ENCODE measurements around the gene PALM2AKAP2.

The PALM2AKAP2 gene

GRCh38 chr9:109755040-109755439, 25.0 kb upstream of the PALM2AKAP2 start:
- no peak for DNase-seq (ENCODE audit: low spot score)
- TF ChIP-seq, protein P1, sequence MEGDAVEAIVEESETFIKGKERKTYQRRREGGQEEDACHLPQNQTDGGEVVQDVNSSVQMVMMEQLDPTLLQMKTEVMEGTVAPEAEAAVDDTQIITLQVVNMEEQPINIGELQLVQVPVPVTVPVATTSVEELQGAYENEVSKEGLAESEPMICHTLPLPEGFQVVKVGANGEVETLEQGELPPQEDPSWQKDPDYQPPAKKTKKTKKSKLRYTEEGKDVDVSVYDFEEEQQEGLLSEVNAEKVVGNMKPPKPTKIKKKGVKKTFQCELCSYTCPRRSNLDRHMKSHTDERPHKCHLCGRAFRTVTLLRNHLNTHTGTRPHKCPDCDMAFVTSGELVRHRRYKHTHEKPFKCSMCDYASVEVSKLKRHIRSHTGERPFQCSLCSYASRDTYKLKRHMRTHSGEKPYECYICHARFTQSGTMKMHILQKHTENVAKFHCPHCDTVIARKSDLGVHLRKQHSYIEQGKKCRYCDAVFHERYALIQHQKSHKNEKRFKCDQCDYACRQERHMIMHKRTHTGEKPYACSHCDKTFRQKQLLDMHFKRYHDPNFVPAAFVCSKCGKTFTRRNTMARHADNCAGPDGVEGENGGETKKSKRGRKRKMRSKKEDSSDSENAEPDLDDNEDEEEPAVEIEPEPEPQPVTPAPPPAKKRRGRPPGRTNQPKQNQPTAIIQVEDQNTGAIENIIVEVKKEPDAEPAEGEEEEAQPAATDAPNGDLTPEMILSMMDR (IDR thresholded peaks at IDR 0.05; ENCODE audit: borderline replicate concordance, control extremely low read depth, extremely low read depth, insufficient read depth, missing control alignments), result no peak
- in situ Hi-C loops (cut with MboI; ENCODE audit: low sequenced_read_pairs, unreplicated experiment), result no loop called here

GRCh38 chr9:109759589-109759988, 20.4 kb upstream of the PALM2AKAP2 start:
- DNase-seq (ENCODE audit: low spot score), result no peak
- in situ Hi-C loops (cut with MboI; ENCODE audit: low sequenced_read_pairs, unreplicated experiment), result no loop called here

GRCh38 chr9:109765278-109765677, 14.7 kb upstream of the PALM2AKAP2 start:
- in situ Hi-C loops (cut with MboI; ENCODE audit: low sequenced_read_pairs, unreplicated experiment), result no loop called here
- TF ChIP-seq, protein P1 (IDR thresholded peaks at IDR 0.05; ENCODE audit: borderline replicate concordance, control extremely low read depth, extremely low read depth, insufficient read depth, missing control alignments), result no peak
- DNase-seq (ENCODE audit: low spot score), result no peak

More at GRCh38 chr9:109759589-109759988, 20.4 kb upstream of the PALM2AKAP2 start:
- TF ChIP-seq, protein P1 (IDR thresholded peaks at IDR 0.05; ENCODE audit: borderline replicate concordance, control extremely low read depth, extremely low read depth, insufficient read depth, missing control alignments), result no peak

DNA sequence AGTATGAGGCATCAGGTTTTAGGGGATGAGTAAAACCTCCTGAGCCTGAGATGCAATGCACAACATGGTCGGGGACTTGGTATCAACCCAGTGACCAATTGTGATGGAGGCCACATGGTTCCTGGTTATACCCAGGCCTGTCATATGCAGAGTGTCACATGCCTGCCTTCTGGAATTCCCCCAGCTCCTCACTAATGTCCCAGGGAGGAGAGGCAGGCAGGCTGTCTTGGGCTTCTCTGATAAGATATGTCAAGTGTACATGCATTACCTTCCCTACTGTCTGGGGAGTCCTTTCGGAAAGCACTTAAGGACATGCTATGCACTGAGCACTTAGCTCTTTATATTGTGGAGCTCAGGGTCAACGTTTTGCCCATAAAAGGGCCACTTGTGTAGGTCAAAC, 14.2 kb upstream of the PALM2AKAP2 start:
- TF ChIP-seq, protein P1 (IDR thresholded peaks at IDR 0.05; ENCODE audit: borderline replicate concordance, control extremely low read depth, extremely low read depth, insufficient read depth, missing control alignments), result no peak
- no peak for DNase-seq (ENCODE audit: low spot score)
- in situ Hi-C loops (cut with MboI; ENCODE audit: low sequenced_read_pairs, unreplicated experiment), result no loop called here

GRCh38 chr9:109766351-109766750, 13.6 kb upstream of the PALM2AKAP2 start:
- TF ChIP-seq, protein P1 (IDR thresholded peaks at IDR 0.05; ENCODE audit: borderline replicate concordance, control extremely low read depth, extremely low read depth, insufficient read depth, missing control alignments), result no peak
- no peak for DNase-seq (ENCODE audit: low spot score)
- in situ Hi-C loops (cut with MboI; ENCODE audit: low sequenced_read_pairs, unreplicated experiment), result no loop called here

GRCh38 chr9:109767404-109767803, 12.6 kb upstream of the PALM2AKAP2 start:
- in situ Hi-C loops (cut with MboI; ENCODE audit: low sequenced_read_pairs, unreplicated experiment), result no loop called here
- TF ChIP-seq, protein P1 (IDR thresholded peaks at IDR 0.05; ENCODE audit: borderline replicate concordance, control extremely low read depth, extremely low read depth, insufficient read depth, missing control alignments), result no peak
- DNase-seq (ENCODE audit: low spot score), result no peak

GRCh38 chr9:109767814-109768213, 12.2 kb upstream of the PALM2AKAP2 start:
- no peak for DNase-seq (ENCODE audit: low spot score)
- in situ Hi-C loops (cut with MboI; ENCODE audit: low sequenced_read_pairs, unreplicated experiment), result no loop called here
- TF ChIP-seq, protein P1 (IDR thresholded peaks at IDR 0.05; ENCODE audit: borderline replicate concordance, control extremely low read depth, extremely low read depth, insufficient read depth, missing control alignments), result no peak

All from GM13976 (cell line).